Breast epithelium (tissue), 4 donors: ENCODE data around the gene LYPD5. TPM values are rescaled to one million over a fixed set of nuclear protein-coding genes. Genes with fewer than 3 reads are reported as not detected.
"Not testable (repeated sequence)": the region's sequence is repeated elsewhere in the genome, so short reads cannot be mapped to it uniquely, and the experiment has no call there.

Experiments
- DNase-seq, 2 donors: peaks; one replicate each; pipeline ENCODE4 v3.0.0-alpha.2; 2019; ENCODE audit warnings: low spot score in 2 of 2
- H3K27ac ChIP-seq, 2 donors: fragments of 200-600 bp; sonication (generic) in 1 of 2; one replicate each; pipeline ENCODE4 v1.5.1; 2016 to 2019; ENCODE audit warnings: mild to moderate bottlenecking in 1 of 2
- H3K27me3 ChIP-seq, 2 donors: fragments of 200-600 bp; sonication (generic) in 1 of 2; one replicate each; pipeline versions ENCODE4 v1.5.1 to v1.6.0; 2017 to 2019; ENCODE audit warnings: control low read depth in 1 of 2, mild to moderate bottlenecking in 1 of 2
- H3K36me3 ChIP-seq: fragments of 200-600 bp; one replicate; pipeline ENCODE4 v1.5.1; 2019
- H3K4me1 ChIP-seq, 2 donors: fragments of 200-600 bp; sonication (generic); one replicate each; pipeline ENCODE4 v1.5.1; 2016 to 2019; ENCODE audit warnings: control low read depth in 1 of 2
- H3K4me3 ChIP-seq, 3 donors: fragments of 200-600 bp; sonication (generic); 1 replicate in 2 of 3; 2 replicates in 1 of 3; pipeline ENCODE4 v1.5.1; 2016 to 2019; ENCODE audit warnings: mild to moderate bottlenecking in 3 of 3, moderate library complexity in 2 of 3
- H3K9me3 ChIP-seq, 2 donors: fragments of 200-600 bp; sonication (generic) in 1 of 2; one replicate each; pipeline ENCODE4 v1.5.1; 2016 to 2019; ENCODE audit warnings: control low read depth in 1 of 2
- POLR2A ChIP-seq: fragments of 450-650 bp; IDR thresholded peaks from one replicate; pipeline ENCODE4 v1.6.1; 2016; ENCODE audit warnings: antibody characterized with exemption, mild to moderate bottlenecking, moderate library complexity
- POLR2AphosphoS5 ChIP-seq, 3 donors: sonication (generic); formaldehyde crosslinking; IDR thresholded peaks; one replicate each; pipeline ENCODE4 v1.6.1; 2017; ENCODE audit warnings: antibody characterized with exemption in 3 of 3
- intact Hi-C: fragments of 100-400 bp; cut with DNase I; formaldehyde crosslinking; loops from one replicate; pipeline ENCODE4 v1.15.1; 2023; ENCODE audit warnings: low total_unique reads
- total RNA-seq, 3 donors: library from RNA; depleted of rRNA; stranded (reverse); fragments of >200 nt; gene quantifications; one replicate each; pipeline ENCODE4 v1.1.0, GENCODE V29; 2016
- TF ChIP-seq, protein P1 (sequence below), 3 donors: fragments of 450-650 bp; IDR thresholded peaks; one replicate each; pipeline ENCODE4 v1.5.1; 2016 to 2017; ENCODE audit warnings: antibody characterized with exemption in 3 of 3, mild to moderate bottlenecking in 3 of 3, moderate library complexity in 3 of 3

Gene LYPD5
- total RNA-seq, 3 donors from 2014 or later: 0.48 to 7.2 (median 6.2) TPM

GRCh38 chr19:43768273-43769050, 33.8 kb downstream of the LYPD5 start:
- intact Hi-C loops: no loop called here
- DNase-seq: no peak
- H3K36me3 ChIP-seq: no peaks in the 10 kb centered on the region
- no peaks in the 10 kb centered on the region for H3K27me3 ChIP-seq
- H3K4me3 ChIP-seq: no peak overlapping the region
- H3K4me1 ChIP-seq: peaks cover 0 to 7% of the 10 kb centered on the region in 2 donors
- TF ChIP-seq POLR2AphosphoS5 (IDR thresholded peaks at IDR 0.05) (no peak), POLR2A (no peak)
- TF ChIP-seq, protein P1, sequence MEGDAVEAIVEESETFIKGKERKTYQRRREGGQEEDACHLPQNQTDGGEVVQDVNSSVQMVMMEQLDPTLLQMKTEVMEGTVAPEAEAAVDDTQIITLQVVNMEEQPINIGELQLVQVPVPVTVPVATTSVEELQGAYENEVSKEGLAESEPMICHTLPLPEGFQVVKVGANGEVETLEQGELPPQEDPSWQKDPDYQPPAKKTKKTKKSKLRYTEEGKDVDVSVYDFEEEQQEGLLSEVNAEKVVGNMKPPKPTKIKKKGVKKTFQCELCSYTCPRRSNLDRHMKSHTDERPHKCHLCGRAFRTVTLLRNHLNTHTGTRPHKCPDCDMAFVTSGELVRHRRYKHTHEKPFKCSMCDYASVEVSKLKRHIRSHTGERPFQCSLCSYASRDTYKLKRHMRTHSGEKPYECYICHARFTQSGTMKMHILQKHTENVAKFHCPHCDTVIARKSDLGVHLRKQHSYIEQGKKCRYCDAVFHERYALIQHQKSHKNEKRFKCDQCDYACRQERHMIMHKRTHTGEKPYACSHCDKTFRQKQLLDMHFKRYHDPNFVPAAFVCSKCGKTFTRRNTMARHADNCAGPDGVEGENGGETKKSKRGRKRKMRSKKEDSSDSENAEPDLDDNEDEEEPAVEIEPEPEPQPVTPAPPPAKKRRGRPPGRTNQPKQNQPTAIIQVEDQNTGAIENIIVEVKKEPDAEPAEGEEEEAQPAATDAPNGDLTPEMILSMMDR (IDR thresholded peaks at IDR 0.05): no peak
- H3K9me3 ChIP-seq: no peaks in the 10 kb centered on the region
- peak overlapping the region; percentile 78 to 84 for H3K27ac ChIP-seq

DNA sequence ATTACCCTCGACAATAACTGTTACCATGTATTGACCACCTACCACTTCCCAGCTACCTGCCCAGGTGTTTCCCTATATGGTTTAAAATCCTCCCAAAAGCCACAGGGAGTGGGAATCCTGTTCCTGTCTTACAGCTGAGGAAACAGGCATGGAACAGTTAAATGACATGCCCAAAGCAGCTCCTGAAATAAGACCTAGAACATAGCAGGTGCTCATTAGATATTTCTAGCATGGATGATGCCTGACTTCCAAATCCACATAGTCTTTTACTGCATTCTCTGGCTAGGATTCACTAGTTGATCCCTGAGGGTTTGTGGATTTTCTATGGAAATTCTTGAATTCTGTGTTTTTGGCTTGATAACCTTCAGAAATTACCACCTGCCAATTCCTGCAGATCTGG, 34.4 kb downstream of the LYPD5 start:
- Histone ChIP-seq H3K4me3 (no peak overlapping the region), H3K9me3 (no peaks in the 10 kb centered on the region), H3K36me3 (no peaks in the 10 kb centered on the region), H3K27ac (peak overlapping the region; percentile 78 to 84), H3K27me3 (no peaks in the 10 kb centered on the region), H3K4me1 (peaks cover 0 to 9% of the 10 kb centered on the region in 2 donors)
- DNase-seq: no peak
- intact Hi-C loops: no loop called here
- TF ChIP-seq, protein P1 (IDR thresholded peaks at IDR 0.05): no peak
- TF ChIP-seq POLR2A (no peak), POLR2AphosphoS5 (IDR thresholded peaks at IDR 0.05) (no peak)

DNA sequence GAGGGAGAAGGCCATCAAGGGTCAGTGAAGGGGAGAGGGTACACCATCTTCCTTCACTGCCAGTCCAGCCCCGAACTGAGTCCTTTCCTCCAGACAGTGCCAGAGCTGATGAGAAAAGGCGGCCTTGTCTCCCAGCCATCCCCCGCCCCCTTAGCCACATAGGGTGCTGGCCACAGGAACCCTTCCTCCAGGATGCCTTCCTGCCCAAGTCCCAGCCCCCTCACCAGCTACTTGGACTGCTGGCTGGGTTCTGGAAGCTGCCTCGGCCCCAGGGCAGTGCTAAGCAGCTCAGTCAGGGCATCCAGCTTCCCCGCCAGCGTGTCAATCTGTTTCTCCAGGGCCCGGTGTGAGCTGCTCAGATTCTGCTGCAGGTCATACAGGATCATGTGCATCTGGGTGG, 34.9 kb downstream of the LYPD5 start:
- H3K27ac ChIP-seq: peak overlapping the region; percentile 78 to 84
- TF ChIP-seq, protein P1 (IDR thresholded peaks at IDR 0.05): no peak
- no peak for TF ChIP-seq POLR2A
- no peak for TF ChIP-seq POLR2AphosphoS5 (IDR thresholded peaks at IDR 0.05)
- H3K27me3 ChIP-seq: no peaks in the 10 kb centered on the region
- no peak overlapping the region for H3K4me3 ChIP-seq
- H3K9me3 ChIP-seq: no peaks in the 10 kb centered on the region
- peaks cover 0 to 9% of the 10 kb centered on the region in 2 donors for H3K4me1 ChIP-seq
- intact Hi-C loops: no loop called here
- no peaks in the 10 kb centered on the region for H3K36me3 ChIP-seq
- no peak for DNase-seq

DNA sequence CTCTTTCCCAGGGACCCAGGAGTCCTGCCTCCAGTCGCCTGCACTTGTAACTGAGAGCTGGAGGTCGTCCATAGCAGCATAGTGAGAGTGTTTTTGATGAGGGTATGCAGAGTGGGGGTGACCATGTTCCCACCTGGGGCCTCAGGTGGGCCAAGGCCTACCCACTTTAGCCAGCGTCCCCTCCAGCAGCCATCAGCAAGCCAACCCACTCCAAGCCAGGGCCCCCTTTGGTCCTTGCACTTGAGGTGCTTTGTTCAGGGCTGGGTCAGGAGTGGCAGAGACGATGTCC, 35.5 kb downstream of the LYPD5 start:
- TF ChIP-seq POLR2A: no peak
- no peak for TF ChIP-seq POLR2AphosphoS5 (IDR thresholded peaks at IDR 0.05)
- TF ChIP-seq, protein P1 (IDR thresholded peaks at IDR 0.05): peak in 1 of 3 donors; percentile 4
- intact Hi-C loops: no loop called here

GRCh38 chr19:43765109-43765876, 37.0 kb downstream of the LYPD5 start:
- intact Hi-C loops: no loop called here
- no peak for TF ChIP-seq POLR2AphosphoS5 (IDR thresholded peaks at IDR 0.05)
- TF ChIP-seq POLR2A: no peak
- TF ChIP-seq, protein P1 (IDR thresholded peaks at IDR 0.05): no peak
- no peaks in the 10 kb centered on the region for H3K27me3 ChIP-seq
- H3K9me3 ChIP-seq: no peaks in the 10 kb centered on the region
- H3K4me3 ChIP-seq: no peak overlapping the region
- DNase-seq: peak in 1 of 2 donors; percentile 76
- H3K36me3 ChIP-seq: no peaks in the 10 kb centered on the region
- H3K4me1 ChIP-seq: peaks cover 0 to 9% of the 10 kb centered on the region in 2 donors
- H3K27ac ChIP-seq: peak overlapping the region; percentile 84 to 88

More for the DNA sequence above, 35.5 kb downstream of the LYPD5 start:
- no peak for DNase-seq
- H3K27me3 ChIP-seq: no peaks in the 10 kb centered on the region
- no peak overlapping the region for H3K4me3 ChIP-seq
- H3K9me3 ChIP-seq: no peaks in the 10 kb centered on the region
- peak overlapping the region; percentile 78 to 84 for H3K27ac ChIP-seq
- no peaks in the 10 kb centered on the region for H3K36me3 ChIP-seq
- peaks cover 0 to 9% of the 10 kb centered on the region in 2 donors for H3K4me1 ChIP-seq

GRCh38 chr19:43764684-43765083, 37.6 kb downstream of the LYPD5 start:
- H3K9me3 ChIP-seq, H3K27me3 ChIP-seq, H3K36me3 ChIP-seq, H3K4me1 ChIP-seq, H3K4me3 ChIP-seq, intact Hi-C loops, DNase-seq: not testable (repeated sequence)
- H3K27ac ChIP-seq: peak overlapping the region; percentile 84 to 88
